Measurements from ENCODE around the gene NCAPD3. TPM values are rescaled to one million over a fixed set of nuclear protein-coding genes. Genes with fewer than 3 reads are reported as not detected.

NCAPD3 gene
- total RNA-seq, 3 donors from 2014 or later (not counting 1 experiment from before 2014, with no cell fraction given), result 27.6 to 33.6 (median 31.2) TPM

DNA sequence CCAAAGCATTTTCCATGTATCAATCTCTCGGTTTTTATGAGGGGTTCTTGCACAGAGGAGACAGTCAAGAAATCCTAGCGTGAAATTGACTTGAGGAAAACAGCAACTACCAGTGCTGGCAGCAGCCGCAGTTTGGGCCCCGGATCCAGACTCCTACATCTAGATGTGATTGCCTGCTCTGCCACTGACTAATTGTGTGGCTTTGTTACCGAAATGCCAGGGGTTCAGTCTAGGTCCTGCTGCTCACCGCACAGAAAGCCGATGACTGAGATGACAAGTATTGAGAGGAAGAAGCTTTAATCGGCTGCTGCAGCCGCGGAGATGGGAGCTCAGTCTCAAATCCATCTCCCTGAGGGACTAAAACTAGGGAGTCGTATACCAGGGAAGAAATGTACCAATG, 44.2 kb upstream of the NCAPD3 start:
- WGBS (ENCODE audit: insufficient coverage), result 94% methylated on average over 11 of the region's 11 CpGs
- H3K27ac Mint-ChIP-seq, result no peak overlapping the region
- no peaks in the 10 kb centered on the region for H3K9me3 Mint-ChIP-seq
- intact Hi-C loops (cut with micrococcal nuclease), result no loop called here
- H3K36me3 Mint-ChIP-seq, result no peaks in the 10 kb centered on the region
- Histone ChIP-seq H3K27ac (ENCODE audit: low read length) (no peak overlapping the region), H3K27me3 (ENCODE audit: control insufficient read depth, insufficient read depth, low read length) (peaks cover 3% of the 10 kb centered on the region), H3K9me3 (ENCODE audit: control insufficient read depth, insufficient read depth, low read length) (no peaks in the 10 kb centered on the region), H3K36me3 (ENCODE audit: control insufficient read depth, insufficient read depth, low read length) (peaks cover 9% of the 10 kb centered on the region), H3K4me3 (ENCODE audit: low read length) (no peak overlapping the region), H3K4me1 (ENCODE audit: control insufficient read depth, insufficient read depth, low read length) (peaks cover 11% of the 10 kb centered on the region)
- TF ChIP-seq, protein P1, sequence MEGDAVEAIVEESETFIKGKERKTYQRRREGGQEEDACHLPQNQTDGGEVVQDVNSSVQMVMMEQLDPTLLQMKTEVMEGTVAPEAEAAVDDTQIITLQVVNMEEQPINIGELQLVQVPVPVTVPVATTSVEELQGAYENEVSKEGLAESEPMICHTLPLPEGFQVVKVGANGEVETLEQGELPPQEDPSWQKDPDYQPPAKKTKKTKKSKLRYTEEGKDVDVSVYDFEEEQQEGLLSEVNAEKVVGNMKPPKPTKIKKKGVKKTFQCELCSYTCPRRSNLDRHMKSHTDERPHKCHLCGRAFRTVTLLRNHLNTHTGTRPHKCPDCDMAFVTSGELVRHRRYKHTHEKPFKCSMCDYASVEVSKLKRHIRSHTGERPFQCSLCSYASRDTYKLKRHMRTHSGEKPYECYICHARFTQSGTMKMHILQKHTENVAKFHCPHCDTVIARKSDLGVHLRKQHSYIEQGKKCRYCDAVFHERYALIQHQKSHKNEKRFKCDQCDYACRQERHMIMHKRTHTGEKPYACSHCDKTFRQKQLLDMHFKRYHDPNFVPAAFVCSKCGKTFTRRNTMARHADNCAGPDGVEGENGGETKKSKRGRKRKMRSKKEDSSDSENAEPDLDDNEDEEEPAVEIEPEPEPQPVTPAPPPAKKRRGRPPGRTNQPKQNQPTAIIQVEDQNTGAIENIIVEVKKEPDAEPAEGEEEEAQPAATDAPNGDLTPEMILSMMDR (IDR thresholded peaks at IDR 0.05), result no peak
- H3K4me3 Mint-ChIP-seq, result no peak overlapping the region
- H3K27me3 Mint-ChIP-seq (ENCODE audit: low read depth in 2 of 2), result peaks cover 19 to 22% of the 10 kb centered on the region in 2 donors
- H3K4me1 Mint-ChIP-seq, result peaks cover 10 to 14% of the 10 kb centered on the region in 2 donors
- ATAC-seq (no peak), DNase-seq (no peak)

DNA sequence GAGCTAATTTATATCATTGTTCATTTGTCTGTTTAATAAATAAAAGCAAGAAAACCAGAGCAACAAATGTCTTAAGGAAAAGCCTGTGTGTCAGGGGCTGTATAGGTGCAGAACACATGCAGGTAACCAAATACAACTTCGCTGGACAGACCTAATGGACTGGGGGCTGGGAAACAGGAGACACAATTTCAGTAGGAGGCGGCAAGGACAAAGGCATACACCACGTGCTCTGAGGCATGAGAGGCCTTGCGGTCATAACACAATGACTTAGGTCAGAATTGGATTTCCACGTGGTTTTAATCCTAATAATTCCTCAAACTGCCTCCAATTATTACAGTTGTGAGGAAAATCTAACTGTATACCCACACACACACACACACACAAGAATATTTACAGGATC, 43.7 kb upstream of the NCAPD3 start:
- peaks cover 14 to 17% of the 10 kb centered on the region in 2 donors for H3K27me3 Mint-ChIP-seq (ENCODE audit: low read depth in 2 of 2)
- H3K4me1 Mint-ChIP-seq, result peaks cover 10 to 14% of the 10 kb centered on the region in 2 donors
- Histone ChIP-seq H3K27me3 (ENCODE audit: control insufficient read depth, insufficient read depth, low read length) (no peaks in the 10 kb centered on the region), H3K36me3 (ENCODE audit: control insufficient read depth, insufficient read depth, low read length) (peaks cover 14% of the 10 kb centered on the region), H3K9me3 (ENCODE audit: control insufficient read depth, insufficient read depth, low read length) (no peaks in the 10 kb centered on the region), H3K27ac (ENCODE audit: low read length) (no peak overlapping the region), H3K4me1 (ENCODE audit: control insufficient read depth, insufficient read depth, low read length) (peaks cover 11% of the 10 kb centered on the region), H3K4me3 (ENCODE audit: low read length) (no peak overlapping the region)
- intact Hi-C loops (cut with micrococcal nuclease), result no loop called here
- WGBS (ENCODE audit: insufficient coverage), result 91% methylated on average over 5 of the region's 5 CpGs
- ATAC-seq (no peak), DNase-seq (no peak)
- no peak overlapping the region for H3K27ac Mint-ChIP-seq
- no peaks in the 10 kb centered on the region for H3K9me3 Mint-ChIP-seq
- TF ChIP-seq, protein P1 (IDR thresholded peaks at IDR 0.05), result no peak
- no peaks in the 10 kb centered on the region for H3K36me3 Mint-ChIP-seq
- no peak overlapping the region for H3K4me3 Mint-ChIP-seq

DNA sequence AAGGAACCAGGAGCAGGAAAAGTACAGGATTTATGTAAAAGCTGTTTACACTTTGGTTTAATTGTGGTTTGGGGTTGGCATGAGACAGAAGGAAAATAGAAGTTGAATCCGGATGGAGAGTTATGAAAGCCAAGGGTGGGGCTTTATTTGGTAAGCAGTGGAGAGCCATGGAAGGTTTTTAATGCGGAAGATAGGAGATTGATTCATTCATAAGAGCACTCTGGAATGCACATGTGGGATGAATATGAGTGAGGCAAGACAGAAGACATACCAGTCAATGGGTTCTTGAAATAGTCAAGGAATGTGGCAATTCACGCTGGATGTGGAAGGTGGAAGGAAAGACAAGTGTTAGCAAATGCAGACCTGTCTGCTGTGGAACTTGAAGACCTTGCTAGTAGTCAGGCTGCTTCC, 43.1 kb upstream of the NCAPD3 start:
- TF ChIP-seq, protein P1 (IDR thresholded peaks at IDR 0.05), result no peak
- H3K36me3 Mint-ChIP-seq, result no peaks in the 10 kb centered on the region
- peaks cover 19% of the 10 kb centered on the region for H3K36me3 ChIP-seq (ENCODE audit: control insufficient read depth, insufficient read depth, low read length)
- H3K4me1 Mint-ChIP-seq, result peaks cover 10 to 14% of the 10 kb centered on the region in 2 donors
- no peak overlapping the region for H3K4me3 Mint-ChIP-seq
- DNase-seq (no peak), ATAC-seq (no peak)
- peaks cover 16% of the 10 kb centered on the region for H3K4me1 ChIP-seq (ENCODE audit: control insufficient read depth, insufficient read depth, low read length)
- no peaks in the 10 kb centered on the region for H3K9me3 Mint-ChIP-seq
- no peak overlapping the region for H3K27ac ChIP-seq (ENCODE audit: low read length)
- H3K27ac Mint-ChIP-seq, result no peak overlapping the region
- no peaks in the 10 kb centered on the region for H3K27me3 ChIP-seq (ENCODE audit: control insufficient read depth, insufficient read depth, low read length)
- peaks cover 10 to 13% of the 10 kb centered on the region in 2 donors for H3K27me3 Mint-ChIP-seq (ENCODE audit: low read depth in 2 of 2)
- 40% methylated on average over 3 of the region's 3 CpGs for WGBS (ENCODE audit: insufficient coverage)
- no peaks in the 10 kb centered on the region for H3K9me3 ChIP-seq (ENCODE audit: control insufficient read depth, insufficient read depth, low read length)
- intact Hi-C loops (cut with micrococcal nuclease), result no loop called here
- no peak overlapping the region for H3K4me3 ChIP-seq (ENCODE audit: low read length)

DNA sequence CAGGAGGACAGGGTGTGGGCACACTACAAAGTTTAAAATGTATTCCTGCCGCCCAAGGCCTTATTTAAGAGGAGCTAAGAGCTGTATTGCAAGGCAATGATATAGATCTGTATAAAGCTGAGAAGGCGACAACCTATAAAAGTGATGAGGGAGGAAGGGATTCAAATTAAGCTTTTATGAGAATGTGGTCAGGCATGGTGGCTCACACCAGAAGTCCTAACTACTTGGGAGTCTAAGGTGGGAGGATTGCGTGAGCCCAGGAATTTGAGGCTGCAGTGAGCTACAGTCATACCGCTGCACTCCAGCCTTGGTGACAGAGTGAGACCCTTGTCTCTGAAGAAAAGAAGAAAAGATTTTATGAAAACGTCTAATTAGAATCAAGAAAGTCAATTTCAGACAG, 42.7 kb upstream of the NCAPD3 start:
- H3K4me1 Mint-ChIP-seq, result peaks cover 10 to 14% of the 10 kb centered on the region in 2 donors
- H3K4me3 Mint-ChIP-seq, result no peak overlapping the region
- peaks cover 22% of the 10 kb centered on the region for H3K36me3 ChIP-seq (ENCODE audit: control insufficient read depth, insufficient read depth, low read length)
- 78% methylated on average over 5 of the region's 5 CpGs for WGBS (ENCODE audit: insufficient coverage)
- H3K4me3 ChIP-seq (ENCODE audit: low read length), result no peak overlapping the region
- H3K36me3 Mint-ChIP-seq, result no peaks in the 10 kb centered on the region
- intact Hi-C loops (cut with micrococcal nuclease), result no loop called here
- no peaks in the 10 kb centered on the region for H3K9me3 Mint-ChIP-seq
- H3K27me3 Mint-ChIP-seq (ENCODE audit: low read depth in 2 of 2), result peaks cover 7 to 11% of the 10 kb centered on the region in 2 donors
- H3K9me3 ChIP-seq (ENCODE audit: control insufficient read depth, insufficient read depth, low read length), result no peaks in the 10 kb centered on the region
- ATAC-seq, result no peak
- peaks cover 18% of the 10 kb centered on the region for H3K4me1 ChIP-seq (ENCODE audit: control insufficient read depth, insufficient read depth, low read length)
- H3K27me3 ChIP-seq (ENCODE audit: control insufficient read depth, insufficient read depth, low read length), result no peaks in the 10 kb centered on the region
- H3K27ac ChIP-seq (ENCODE audit: low read length), result no peak overlapping the region
- no peak overlapping the region for H3K27ac Mint-ChIP-seq
- TF ChIP-seq, protein P1 (IDR thresholded peaks at IDR 0.05), result no peak
- no peak for DNase-seq
